22Rv1 (cell line): ENCODE data around the gene PIH1D1.

Experiments
- ZFX ChIP-seq: fragments of 450-650 bp; IDR thresholded peaks from 2 replicates; pipeline ENCODE4 v1.6.1; 2017; ENCODE audit warnings: antibody characterized with exemption, borderline replicate concordance
- TF ChIP-seq, protein P1 (sequence below): fragments of 450-650 bp; IDR thresholded peaks from 2 replicates; pipeline ENCODE4 v1.5.1; 2017; ENCODE audit warnings: mild to moderate bottlenecking

GRCh38 chr19:49415102-49415809 lies 36.4 kb downstream of the PIH1D1 start:
- TF ChIP-seq, protein P1, sequence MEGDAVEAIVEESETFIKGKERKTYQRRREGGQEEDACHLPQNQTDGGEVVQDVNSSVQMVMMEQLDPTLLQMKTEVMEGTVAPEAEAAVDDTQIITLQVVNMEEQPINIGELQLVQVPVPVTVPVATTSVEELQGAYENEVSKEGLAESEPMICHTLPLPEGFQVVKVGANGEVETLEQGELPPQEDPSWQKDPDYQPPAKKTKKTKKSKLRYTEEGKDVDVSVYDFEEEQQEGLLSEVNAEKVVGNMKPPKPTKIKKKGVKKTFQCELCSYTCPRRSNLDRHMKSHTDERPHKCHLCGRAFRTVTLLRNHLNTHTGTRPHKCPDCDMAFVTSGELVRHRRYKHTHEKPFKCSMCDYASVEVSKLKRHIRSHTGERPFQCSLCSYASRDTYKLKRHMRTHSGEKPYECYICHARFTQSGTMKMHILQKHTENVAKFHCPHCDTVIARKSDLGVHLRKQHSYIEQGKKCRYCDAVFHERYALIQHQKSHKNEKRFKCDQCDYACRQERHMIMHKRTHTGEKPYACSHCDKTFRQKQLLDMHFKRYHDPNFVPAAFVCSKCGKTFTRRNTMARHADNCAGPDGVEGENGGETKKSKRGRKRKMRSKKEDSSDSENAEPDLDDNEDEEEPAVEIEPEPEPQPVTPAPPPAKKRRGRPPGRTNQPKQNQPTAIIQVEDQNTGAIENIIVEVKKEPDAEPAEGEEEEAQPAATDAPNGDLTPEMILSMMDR: no peak
- no peak for TF ChIP-seq ZFX
